ENCODE measurements around the gene KLF3. TPM values are rescaled to one million over a fixed set of nuclear protein-coding genes. Genes with fewer than 3 reads are reported as not detected.

Gene KLF3
- total RNA-seq, 1 experiment from 2014 or later: 14.4 TPM

- CTCF ChIA-PET: no interaction called here
- POLR2A ChIA-PET: no interaction called here
- Histone ChIP-seq H3K36me3 (ENCODE audit: control insufficient read depth, insufficient read depth, low read length) (peaks cover 2% of the 10 kb centered on the region; the same call in 1 of the 2 replicates), H3K27me3 (ENCODE audit: control insufficient read depth, insufficient read depth, low read length) (no peaks in the 10 kb centered on the region), H3K4me1 (ENCODE audit: control insufficient read depth, insufficient read depth, low read length) (peaks cover under 1% of the 10 kb centered on the region), H3K4me3 (ENCODE audit: low read depth in 2 of 2, low read length in 2 of 2) (no peak overlapping the region), H3K9me3 (ENCODE audit: control insufficient read depth, insufficient read depth, low read depth, low read length) (no peaks in the 10 kb centered on the region), H3K27ac (ENCODE audit: low read length) (no peak overlapping the region)
- DNase-seq (ENCODE audit: low read depth, low spot score): no peak
- no peak for TF ChIP-seq REST (IDR thresholded peaks at IDR 0.05; ENCODE audit: insufficient read depth in 1 of 2, low read depth in 2 of 2, low read length in 1 of 2)
- TF ChIP-seq SIN3A (IDR thresholded peaks at IDR 0.05; ENCODE audit: borderline replicate concordance, insufficient read depth, low read depth, low read length): no peak
- no peak for TF ChIP-seq TCF7L2 (IDR thresholded peaks at IDR 0.05; ENCODE audit: low read depth, low read length)
- TF ChIP-seq CTCF (IDR thresholded peaks at IDR 0.05): no peak
- TF ChIP-seq POLR2AphosphoS5 (IDR thresholded peaks at IDR 0.05; ENCODE audit: low read depth, low read length): no peak
- in situ Hi-C loops (cut with HindIII; ENCODE audit: low pct_unique_long_range_greater_than_20kb, low sequenced_read_pairs): no loop called here
- no TSS peak for BruUV-seq (replicated peaks)
- intact Hi-C loops (cut with micrococcal nuclease; ENCODE audit: unreplicated experiment): no loop called here
- ATAC-seq: no peak
These were observed 3.2 kb upstream of the KLF3 start for GRCh38 chr4:38660838-38661237.

GRCh38 chr4:38661371-38661770, 2.6 kb upstream of the KLF3 start:
- ATAC-seq (no peak), DNase-seq (ENCODE audit: low read depth, low spot score) (no peak)
- no peaks in the 10 kb centered on the region for H3K9me3 ChIP-seq (ENCODE audit: control insufficient read depth, insufficient read depth, low read depth, low read length)
- in situ Hi-C loops (cut with HindIII; ENCODE audit: low pct_unique_long_range_greater_than_20kb, low sequenced_read_pairs): no loop called here
- TF ChIP-seq REST (IDR thresholded peaks at IDR 0.05; ENCODE audit: insufficient read depth in 1 of 2, low read depth in 2 of 2, low read length in 1 of 2) (no peak), POLR2AphosphoS5 (IDR thresholded peaks at IDR 0.05; ENCODE audit: low read depth, low read length) (no peak), SIN3A (IDR thresholded peaks at IDR 0.05; ENCODE audit: borderline replicate concordance, insufficient read depth, low read depth, low read length) (no peak), CTCF (IDR thresholded peaks at IDR 0.05) (no peak), TCF7L2 (IDR thresholded peaks at IDR 0.05; ENCODE audit: low read depth, low read length) (no peak)
- no peak overlapping the region for H3K27ac ChIP-seq (ENCODE audit: low read length)
- BruUV-seq (replicated peaks): no TSS peak
- no peak overlapping the region for H3K4me3 ChIP-seq (ENCODE audit: low read depth in 2 of 2, low read length in 2 of 2)
- intact Hi-C loops (cut with micrococcal nuclease; ENCODE audit: unreplicated experiment): no loop called here
- CTCF ChIA-PET: interaction anchor here (0.7 kb wide), 1 partner anchor 613 kb away, joined by 7 read pairs; no protein-coding TSS in a partner anchor
- H3K36me3 ChIP-seq (ENCODE audit: control insufficient read depth, insufficient read depth, low read length): peaks cover 2% of the 10 kb centered on the region; the same call in 1 of the 2 replicates
- H3K4me1 ChIP-seq (ENCODE audit: control insufficient read depth, insufficient read depth, low read length): peaks cover 6% of the 10 kb centered on the region
- no peaks in the 10 kb centered on the region for H3K27me3 ChIP-seq (ENCODE audit: control insufficient read depth, insufficient read depth, low read length)
- POLR2A ChIA-PET: no interaction called here
